ENCODE results near the gene EEF1E1.

GRCh38 chr6:8113131-8113654 is 10.8 kb upstream of the EEF1E1 start:
- TF ChIP-seq, protein P1, sequence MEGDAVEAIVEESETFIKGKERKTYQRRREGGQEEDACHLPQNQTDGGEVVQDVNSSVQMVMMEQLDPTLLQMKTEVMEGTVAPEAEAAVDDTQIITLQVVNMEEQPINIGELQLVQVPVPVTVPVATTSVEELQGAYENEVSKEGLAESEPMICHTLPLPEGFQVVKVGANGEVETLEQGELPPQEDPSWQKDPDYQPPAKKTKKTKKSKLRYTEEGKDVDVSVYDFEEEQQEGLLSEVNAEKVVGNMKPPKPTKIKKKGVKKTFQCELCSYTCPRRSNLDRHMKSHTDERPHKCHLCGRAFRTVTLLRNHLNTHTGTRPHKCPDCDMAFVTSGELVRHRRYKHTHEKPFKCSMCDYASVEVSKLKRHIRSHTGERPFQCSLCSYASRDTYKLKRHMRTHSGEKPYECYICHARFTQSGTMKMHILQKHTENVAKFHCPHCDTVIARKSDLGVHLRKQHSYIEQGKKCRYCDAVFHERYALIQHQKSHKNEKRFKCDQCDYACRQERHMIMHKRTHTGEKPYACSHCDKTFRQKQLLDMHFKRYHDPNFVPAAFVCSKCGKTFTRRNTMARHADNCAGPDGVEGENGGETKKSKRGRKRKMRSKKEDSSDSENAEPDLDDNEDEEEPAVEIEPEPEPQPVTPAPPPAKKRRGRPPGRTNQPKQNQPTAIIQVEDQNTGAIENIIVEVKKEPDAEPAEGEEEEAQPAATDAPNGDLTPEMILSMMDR (IDR thresholded peaks at IDR 0.05) = no peak
- no peak for TF ChIP-seq ZFX (IDR thresholded peaks at IDR 0.05; ENCODE audit: borderline replicate concordance)
